ENCODE results near the gene WDR53.

GRCh38 chr3:196541684-196542445, 26.5 kb downstream of the WDR53 start:
- TF ChIP-seq POLR2A (IDR thresholded peaks at IDR 0.05): no peak
- no peak for TF ChIP-seq CTCF (IDR thresholded peaks at IDR 0.05)
- TF ChIP-seq POLR2AphosphoS5 (IDR thresholded peaks at IDR 0.05): no peak
- TF ChIP-seq EP300 (IDR thresholded peaks at IDR 0.05; ENCODE audit: low read depth): no peak

Measured in transverse colon (tissue), 4 donors.